Germinal center (tissue), 1 donor: ENCODE measurements around the gene FRMD4A.

Experiments
- DNase-seq: peaks from one replicate; pipeline ENCODE4 v3.0.0; 2012; ENCODE audit warnings: mixed read lengths, low spot score

Gene FRMD4A

GRCh38 chr10:14293526-14293925 lies 37.2 kb downstream of the FRMD4A start:
- no peak for DNase-seq

GRCh38 chr10:14291296-14291695 lies 39.4 kb downstream of the FRMD4A start:
- no peak for DNase-seq

GRCh38 chr10:14285941-14286560 lies 44.7 kb downstream of the FRMD4A start:
- DNase-seq: no peak

- no peak for DNase-seq
Measured at GRCh38 chr10:14282276-14282675, 48.4 kb downstream of the FRMD4A start.

GRCh38 chr10:14278533-14278932 lies 52.2 kb downstream of the FRMD4A start:
- DNase-seq: no peak

- DNase-seq: no peak
Measured at GRCh38 chr10:14276210-14276609, 54.5 kb downstream of the FRMD4A start.

- no peak for DNase-seq
Measured at GRCh38 chr10:14271621-14272020, 59.1 kb downstream of the FRMD4A start.

- no peak for DNase-seq
Measured at GRCh38 chr10:14270370-14270769, 60.4 kb downstream of the FRMD4A start.

- no peak for DNase-seq
Measured at GRCh38 chr10:14265709-14266108, 65.0 kb downstream of the FRMD4A start.

GRCh38 chr10:14262836-14263425 lies 67.8 kb downstream of the FRMD4A start:
- DNase-seq: no peak

GRCh38 chr10:14261336-14261735 lies 69.4 kb downstream of the FRMD4A start:
- DNase-seq: no peak

GRCh38 chr10:14259696-14260566 lies 70.8 kb downstream of the FRMD4A start:
- DNase-seq: no peak

GRCh38 chr10:14254368-14254767 lies 76.4 kb downstream of the FRMD4A start:
- DNase-seq: no peak

GRCh38 chr10:14253711-14254110 lies 77.0 kb downstream of the FRMD4A start:
- no peak for DNase-seq

GRCh38 chr10:14253079-14253478 lies 77.6 kb downstream of the FRMD4A start:
- no peak for DNase-seq

GRCh38 chr10:14250496-14251076 lies 80.1 kb downstream of the FRMD4A start:
- no peak for DNase-seq

- no peak for DNase-seq
Measured at GRCh38 chr10:14247377-14248116, 83.2 kb downstream of the FRMD4A start.

- DNase-seq: no peak
Measured at GRCh38 chr10:14244801-14245211, 85.9 kb downstream of the FRMD4A start.

- no peak for DNase-seq
Measured at GRCh38 chr10:14244147-14244546, 86.6 kb downstream of the FRMD4A start.

- no peak for DNase-seq
Measured at GRCh38 chr10:14243221-14243620, 87.5 kb downstream of the FRMD4A start.

GRCh38 chr10:14241196-14241595 lies 89.5 kb downstream of the FRMD4A start:
- DNase-seq: no peak
